IMR-90 (cell line): ENCODE measurements around the gene PSEN1. TPM values are rescaled to one million over a fixed set of nuclear protein-coding genes. Genes with fewer than 3 reads are reported as not detected.

ENCODE experiments used
- ATAC-seq: fragments of 200-7000 bp; cut with Tn5 transposase; 2 replicates; pipeline ENCODE4 v1.9.1; 2020; ENCODE audit warnings: low read depth, mild to moderate bottlenecking, moderate library complexity
- BruUV-seq: library from RNA; stranded (reverse); fragments of 400-500 nt; replicated peaks from 2 replicates; lab custom pipeline; 2021; lab: Mats Ljungman, UMichigan
- CTCF ChIA-PET: fragments of 300-600 bp; formaldehyde crosslinking; extraction: SDS; loops from one replicate; lab custom pipeline; 2021; ENCODE audit warnings: antibody characterized with exemption; lab: Yijun Ruan, JAX
- POLR2A ChIA-PET: fragments of 300-600 bp; sonication (Branson Sonifier 250); formaldehyde crosslinking; loops from one replicate; lab custom pipeline; 2022; ENCODE audit warnings: antibody characterized with exemption; ENCODE audit not compliant: unreplicated experiment; lab: Charles Lee
- DNase-seq: peaks from one replicate; pipeline ENCODE4 v3.0.0; 2013
- H2AFZ ChIP-seq: replicated peaks from 2 replicates; pipeline ENCODE3; 2013; ENCODE audit warnings: low read length, mild to moderate bottlenecking; ENCODE audit not compliant: poor library complexity
- H2AK5ac ChIP-seq: 2 replicates; pipeline ENCODE4 v1.6.1; 2013; ENCODE audit warnings: low read depth, low read length, inconsistent platforms
- H2AK9ac ChIP-seq: replicated peaks from 2 replicates; pipeline ENCODE3; 2013; ENCODE audit warnings: mild to moderate bottlenecking, low read depth, low read length, moderate library complexity; ENCODE audit not compliant: poor library complexity
- H2BK120ac ChIP-seq: 2 replicates; pipeline ENCODE4 v1.6.1; 2013; ENCODE audit warnings: low read depth, low read length, inconsistent platforms
- H2BK15ac ChIP-seq: 3 replicates; pipeline ENCODE4 v1.6.1; 2013; ENCODE audit warnings: low read depth, low read length, inconsistent platforms
- H2BK20ac ChIP-seq: 2 replicates; pipeline ENCODE4 v1.6.1; 2013; ENCODE audit warnings: low read depth, mild to moderate bottlenecking, inconsistent platforms, low read length, moderate library complexity
- H2BK5ac ChIP-seq: 2 replicates; pipeline ENCODE4 v1.6.1; 2013; ENCODE audit warnings: mild to moderate bottlenecking, low read depth, low read length, inconsistent platforms; ENCODE audit not compliant: poor library complexity, severe bottlenecking
- H3K14ac ChIP-seq: replicated peaks from 2 replicates; pipeline ENCODE4 v1.6.1; 2013; ENCODE audit warnings: low read depth, low read length, inconsistent platforms
- H3K18ac ChIP-seq: 2 replicates; pipeline ENCODE4 v1.6.1; 2013; ENCODE audit warnings: low read depth, low read length, control low read depth
- H3K23ac ChIP-seq: 2 replicates; pipeline ENCODE4 v1.6.1; 2013; ENCODE audit warnings: low read depth, low read length, inconsistent platforms
- H3K27ac ChIP-seq: 2 replicates; pipeline ENCODE4 v1.5.1; 2013; ENCODE audit warnings: mild to moderate bottlenecking, control low read depth, low read length; ENCODE audit not compliant: insufficient read depth
- H3K27me3 ChIP-seq: 2 replicates; pipeline ENCODE4 v1.6.1; 2013; ENCODE audit warnings: low read length; ENCODE audit not compliant: control insufficient read depth, insufficient read depth
- H3K36me3 ChIP-seq: 2 replicates; pipeline ENCODE4 v1.6.1; 2013; ENCODE audit warnings: low read length, mixed read lengths; ENCODE audit not compliant: control insufficient read depth, insufficient read depth
- H3K4ac ChIP-seq: 2 replicates; pipeline ENCODE4 v1.6.1; 2013; ENCODE audit warnings: low read depth, low read length, inconsistent platforms
- H3K4me1 ChIP-seq: 2 replicates; pipeline ENCODE4 v1.6.1; 2013; ENCODE audit warnings: low read length, mixed read lengths; ENCODE audit not compliant: control insufficient read depth, insufficient read depth
- H3K4me2 ChIP-seq: 2 replicates; pipeline ENCODE4 v1.6.1; 2013; ENCODE audit warnings: low read depth, mild to moderate bottlenecking, control low read depth, low read length, moderate library complexity
- H3K4me3 ChIP-seq: 2 replicates; pipeline ENCODE4 v1.5.1; 2013; ENCODE audit warnings: low read depth, mild to moderate bottlenecking, control low read depth, low read length, moderate library complexity; ENCODE audit not compliant: insufficient read depth
- H3K56ac ChIP-seq: 2 replicates; pipeline ENCODE4 v1.6.1; 2013; ENCODE audit warnings: low read length, inconsistent platforms; ENCODE audit not compliant: insufficient read depth; ENCODE audit errors: extremely low read depth
- H3K79me1 ChIP-seq, 2 experiments: 2 replicates each; pipeline ENCODE4 v1.6.1; 2013; ENCODE audit warnings: low read length in 2 of 2, inconsistent platforms in 1 of 2, low read depth in 1 of 2
- H3K9ac ChIP-seq: 2 replicates; pipeline ENCODE4 v1.6.1; 2013; ENCODE audit warnings: low read depth, low read length, control low read depth
- H3K9me1 ChIP-seq: 2 replicates; pipeline ENCODE4 v1.6.1; 2013; ENCODE audit warnings: low read length, inconsistent platforms; ENCODE audit not compliant: insufficient read depth
- H3K9me3 ChIP-seq: 2 replicates; pipeline ENCODE4 v1.6.1; 2013; ENCODE audit warnings: low read length; ENCODE audit not compliant: control insufficient read depth, insufficient read depth
- H4K20me1 ChIP-seq: 2 replicates; pipeline ENCODE4 v1.6.1; 2013; ENCODE audit warnings: low read length, inconsistent platforms; ENCODE audit not compliant: insufficient read depth
- H4K5ac ChIP-seq: 2 replicates; pipeline ENCODE4 v1.6.1; 2013; ENCODE audit warnings: mild to moderate bottlenecking, low read depth, low read length, control low read depth
- H4K8ac ChIP-seq, 2 experiments: 2 replicates each; pipeline ENCODE4 v1.6.1; 2013; ENCODE audit warnings: low read depth in 2 of 2, low read length in 2 of 2, control low read depth in 1 of 2, inconsistent platforms in 1 of 2
- H4K91ac ChIP-seq: 2 replicates; pipeline ENCODE4 v1.6.1; 2013; ENCODE audit warnings: low read depth, low read length, inconsistent platforms; ENCODE audit not compliant: insufficient read depth
- BHLHE40 ChIP-seq: fragments of 150-350 bp; IDR thresholded peaks from 2 replicates; pipeline ENCODE4 v1.6.1; 2016; ENCODE audit warnings: mild to moderate bottlenecking, low read depth, low read length
- CEBPB ChIP-seq: IDR thresholded peaks from 2 replicates; pipeline ENCODE4 v1.6.1; 2012; ENCODE audit warnings: low read depth, low read length, improper control_type of control experiment
- CHD1 ChIP-seq: IDR thresholded peaks from 2 replicates; pipeline ENCODE4 v1.6.1; 2012; ENCODE audit warnings: low read depth, low read length, improper control_type of control experiment
- ELK1 ChIP-seq: fragments of 150-350 bp; IDR thresholded peaks from 2 replicates; pipeline ENCODE4 v1.6.1; 2016; ENCODE audit warnings: low read depth, mild to moderate bottlenecking, low read length, moderate library complexity, borderline replicate concordance
- FOS ChIP-seq: fragments of 150-350 bp; IDR thresholded peaks from 2 replicates; pipeline ENCODE4 v1.6.1; 2016; ENCODE audit warnings: low read depth, low read length
- MAFK ChIP-seq: IDR thresholded peaks from 2 replicates; pipeline ENCODE4 v1.6.1; 2012; ENCODE audit warnings: low read depth, low read length, improper control_type of control experiment
- MAZ ChIP-seq: IDR thresholded peaks from 2 replicates; pipeline ENCODE4 v1.6.1; 2012; ENCODE audit warnings: low read depth, mild to moderate bottlenecking, low read length, improper control_type of control experiment, moderate library complexity, borderline replicate concordance
- MXI1 ChIP-seq: IDR thresholded peaks from 2 replicates; pipeline ENCODE4 v1.6.1; 2012; ENCODE audit warnings: low read depth, mild to moderate bottlenecking, low read length, moderate library complexity, borderline replicate concordance
- NFE2L2 ChIP-seq: fragments of 150-350 bp; IDR thresholded peaks from 2 replicates; pipeline ENCODE4 v1.6.1; 2016; ENCODE audit warnings: low read depth, mild to moderate bottlenecking, low read length
- POLR2A ChIP-seq: IDR thresholded peaks from 2 replicates; pipeline ENCODE4 v1.6.1; 2012; ENCODE audit warnings: mild to moderate bottlenecking, low read depth, low read length
- RAD21 ChIP-seq: IDR thresholded peaks from 2 replicates; pipeline ENCODE4 v1.6.1; 2012; ENCODE audit warnings: low read length, improper control_type of control experiment
- RCOR1 ChIP-seq: IDR thresholded peaks from 2 replicates; pipeline ENCODE4 v1.6.1; 2012; ENCODE audit warnings: mild to moderate bottlenecking, low read length, improper control_type of control experiment; ENCODE audit not compliant: insufficient replicate concordance
- RFX5 ChIP-seq: IDR thresholded peaks from 2 replicates; pipeline ENCODE4 v1.8.0; 2012; ENCODE audit warnings: low read depth, mild to moderate bottlenecking, low read length, moderate library complexity
- SMC3 ChIP-seq: fragments of 150-350 bp; IDR thresholded peaks from 2 replicates; pipeline ENCODE4 v1.6.1; 2016; ENCODE audit warnings: low read depth, mild to moderate bottlenecking, antibody characterized with exemption, low read length, moderate library complexity
- USF2 ChIP-seq: fragments of 150-350 bp; IDR thresholded peaks from 2 replicates; pipeline ENCODE4 v1.6.1; 2017; ENCODE audit warnings: mild to moderate bottlenecking, antibody characterized with exemption, low read length, low read depth
- WGBS, 2 experiments: methylation state at CpG; one replicate each; pipeline versions ENCODE4 v1.1.5 to v1.1.7; 2013; ENCODE audit warnings: missing lambda C conversion rate in 2 of 2; ENCODE audit not compliant: insufficient read length in 1 of 2; ENCODE audit errors: extremely low coverage in 2 of 2; 5-methylcytosine and 5-hydroxymethylcytosine counted together
- dilution Hi-C: fragments of 300-500 bp; cut with HindIII; formaldehyde crosslinking; loops from one replicate; pipeline ENCODE4 v1.14.3; 2018; ENCODE audit warnings: low sequenced_read_pairs; ENCODE audit not compliant: unreplicated experiment
- in situ Hi-C: fragments of 300-500 bp; cut with MboI; formaldehyde crosslinking; loops from 3 replicates; pipeline ENCODE4 v1.14.3; 2019; ENCODE audit warnings: low sequenced_read_pairs, inconsistent platforms, mixed read lengths
- intact Hi-C: fragments of 100-400 bp; cut with micrococcal nuclease; formaldehyde crosslinking; loops from 2 replicates; pipeline ENCODE4 v1.10.0; 2022
- polyA plus RNA-seq, 3 experiments: library from polyadenylated mRNA; depleted of rRNA; stranded (reverse); fragments of >200 nt; gene quantifications; 2 replicates each; pipeline ENCODE4 v1.2.3, GENCODE V29; 2012; ENCODE audit warnings: low replicate concordance in 1 of 3
- total RNA-seq: library from RNA; depleted of rRNA; stranded (reverse); fragments of >200 nt; gene quantifications from 2 replicates; pipeline ENCODE4 v1.2.3, GENCODE V29; 2012
- TF ChIP-seq, protein P1 (sequence below): conservative IDR thresholded peaks from 2 replicates; pipeline ENCODE4 v1.5.1; 2012; ENCODE audit warnings: mild to moderate bottlenecking, low read depth, low read length, improper control_type of control experiment

PSEN1 gene
- total and polyA plus RNA-seq, 2 of the 4 experiments (the other 2 are of a cell fraction) = 14.8 to 62.7 TPM

DNA sequence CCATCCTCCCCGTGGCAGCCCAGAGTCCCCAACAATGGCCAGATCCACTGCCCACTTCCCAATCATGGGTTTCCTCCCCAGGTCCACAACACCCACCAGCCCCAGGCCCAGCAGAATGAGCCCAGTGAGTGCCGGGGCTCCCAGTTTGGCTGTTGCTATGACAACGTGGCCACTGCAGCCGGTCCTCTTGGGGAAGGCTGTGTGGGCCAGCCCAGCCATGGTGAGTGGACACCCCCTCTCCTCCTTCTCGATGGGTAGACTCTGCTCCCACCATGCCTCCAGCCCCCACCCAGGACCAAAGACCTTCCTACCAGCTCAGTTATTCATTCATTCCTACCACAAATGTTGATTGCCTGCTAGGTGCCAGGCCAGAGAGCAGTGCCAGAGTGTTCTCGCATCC lies 124.8 kb downstream of the PSEN1 start:
- H2AK5ac ChIP-seq = no peak overlapping the region
- no peak overlapping the region for H2BK120ac ChIP-seq
- H4K5ac ChIP-seq = no peak overlapping the region
- H2BK5ac ChIP-seq = no peak overlapping the region
- no peak overlapping the region for H3K18ac ChIP-seq
- no peak overlapping the region for H3K23ac ChIP-seq
- H2BK20ac ChIP-seq = no peak overlapping the region
- BruUV-seq = no TSS peak
- ATAC-seq (no peak), DNase-seq (no peak)
- H4K8ac ChIP-seq = no peak overlapping the region
- intact Hi-C loops (no loop called here), dilution Hi-C loops (no loop called here), in situ Hi-C loops (no loop called here)
- WGBS, 2 experiments = no CpG with 5 or more reads among the region's 6 CpGs
- no peak overlapping the region for H3K4ac ChIP-seq
- H4K20me1 ChIP-seq = no peaks in the 10 kb centered on the region; the same call in 1 of the 2 replicates
- no peak overlapping the region for H3K56ac ChIP-seq
- H3K4me1 ChIP-seq = no peaks in the 10 kb centered on the region
- H3K9me1 ChIP-seq = no peaks in the 10 kb centered on the region
- H3K79me1 ChIP-seq = no peaks in the 10 kb centered on the region
- no peak overlapping the region for H4K91ac ChIP-seq
- ChIA-PET POLR2A (no interaction called here), CTCF (no interaction called here)
- H2AK9ac ChIP-seq = no peak overlapping the region
- no peak overlapping the region for H2BK15ac ChIP-seq
- H3K27me3 ChIP-seq = no peaks in the 10 kb centered on the region; the same call in 1 of the 2 replicates
- H3K27ac ChIP-seq = no peak overlapping the region
- no peaks in the 10 kb centered on the region for H3K9me3 ChIP-seq
- no peak overlapping the region for H3K4me2 ChIP-seq
- no peak for TF ChIP-seq MAZ
- no peak for TF ChIP-seq MXI1
- no peak for TF ChIP-seq MAFK
- no peak for TF ChIP-seq USF2
- no peak for TF ChIP-seq NFE2L2
- no peak for TF ChIP-seq BHLHE40
- no peak for TF ChIP-seq RCOR1
- TF ChIP-seq, protein P1, sequence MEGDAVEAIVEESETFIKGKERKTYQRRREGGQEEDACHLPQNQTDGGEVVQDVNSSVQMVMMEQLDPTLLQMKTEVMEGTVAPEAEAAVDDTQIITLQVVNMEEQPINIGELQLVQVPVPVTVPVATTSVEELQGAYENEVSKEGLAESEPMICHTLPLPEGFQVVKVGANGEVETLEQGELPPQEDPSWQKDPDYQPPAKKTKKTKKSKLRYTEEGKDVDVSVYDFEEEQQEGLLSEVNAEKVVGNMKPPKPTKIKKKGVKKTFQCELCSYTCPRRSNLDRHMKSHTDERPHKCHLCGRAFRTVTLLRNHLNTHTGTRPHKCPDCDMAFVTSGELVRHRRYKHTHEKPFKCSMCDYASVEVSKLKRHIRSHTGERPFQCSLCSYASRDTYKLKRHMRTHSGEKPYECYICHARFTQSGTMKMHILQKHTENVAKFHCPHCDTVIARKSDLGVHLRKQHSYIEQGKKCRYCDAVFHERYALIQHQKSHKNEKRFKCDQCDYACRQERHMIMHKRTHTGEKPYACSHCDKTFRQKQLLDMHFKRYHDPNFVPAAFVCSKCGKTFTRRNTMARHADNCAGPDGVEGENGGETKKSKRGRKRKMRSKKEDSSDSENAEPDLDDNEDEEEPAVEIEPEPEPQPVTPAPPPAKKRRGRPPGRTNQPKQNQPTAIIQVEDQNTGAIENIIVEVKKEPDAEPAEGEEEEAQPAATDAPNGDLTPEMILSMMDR = no peak
- no peak for TF ChIP-seq ELK1
- no peak for TF ChIP-seq FOS
- TF ChIP-seq RAD21 = no peak
- no peak for TF ChIP-seq SMC3
- no peak for TF ChIP-seq CEBPB
- no peak for TF ChIP-seq POLR2A
- TF ChIP-seq CHD1 = no peak
- no peak for TF ChIP-seq RFX5
- no peak overlapping the region for H3K14ac ChIP-seq
- no peak overlapping the region for H2AFZ ChIP-seq
- no peak overlapping the region for H3K9ac ChIP-seq
- H3K4me3 ChIP-seq = no peak overlapping the region
- H3K36me3 ChIP-seq = no peaks in the 10 kb centered on the region
